Effector memory CD4-positive, alpha-beta T cell (primary cell): Measurements from ENCODE around the gene HMCN2.

Experiments used
- DNase-seq, 3 donors: peaks; one replicate each; pipeline ENCODE4 v3.0.0-alpha.2; 2020
- H3K27ac ChIP-seq: 2 replicates; pipeline ENCODE4 v1.7.0; 2013; ENCODE audit warnings: mild to moderate bottlenecking, low read length, moderate library complexity; ENCODE audit not compliant: insufficient read depth, poor library complexity, severe bottlenecking
- H3K27me3 ChIP-seq: replicated peaks from 2 replicates; pipeline ENCODE4 v1.7.0; 2013; ENCODE audit warnings: mild to moderate bottlenecking, low read length; ENCODE audit not compliant: insufficient read depth, control insufficient read depth, poor library complexity, severe bottlenecking
- H3K36me3 ChIP-seq: 2 replicates; pipeline ENCODE4 v1.7.0; 2013; ENCODE audit warnings: mild to moderate bottlenecking, low read length, moderate library complexity; ENCODE audit not compliant: control insufficient read depth, insufficient read depth
- H3K4me1 ChIP-seq: 2 replicates; pipeline ENCODE4 v1.7.0; 2013; ENCODE audit warnings: low read length, mild to moderate bottlenecking; ENCODE audit not compliant: control insufficient read depth, insufficient read depth, poor library complexity, severe bottlenecking
- H3K4me3 ChIP-seq: 2 replicates; pipeline ENCODE4 v1.7.0; 2013; ENCODE audit warnings: low read length, low read depth, mild to moderate bottlenecking; ENCODE audit not compliant: insufficient read depth, poor library complexity, severe bottlenecking
- H3K9me3 ChIP-seq: 2 replicates; pipeline ENCODE4 v1.7.0; 2013; ENCODE audit warnings: mild to moderate bottlenecking, low read length, moderate library complexity; ENCODE audit not compliant: control insufficient read depth

Gene HMCN2

DNA sequence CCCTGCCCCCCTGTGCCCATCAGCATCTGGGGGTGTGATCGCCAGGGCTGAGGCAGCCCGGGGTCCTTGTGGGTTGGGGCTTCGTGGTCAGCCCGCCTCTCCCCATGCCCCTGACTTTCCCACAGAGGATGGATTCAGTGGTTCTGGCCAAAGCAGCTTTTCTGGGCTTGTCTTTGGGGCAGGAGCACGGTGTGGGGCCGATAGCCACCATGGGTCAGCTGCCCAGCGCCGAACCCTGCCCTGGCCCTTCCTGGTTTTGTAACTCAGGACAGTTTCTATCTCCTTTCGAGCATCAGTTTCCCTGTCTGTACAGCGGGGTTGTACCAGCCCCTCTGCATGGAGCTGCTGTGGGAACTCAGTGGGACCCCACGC lies 77.1 kb downstream of the HMCN2 start:
- no peaks in the 10 kb centered on the region for H3K27me3 ChIP-seq
- no peaks in the 10 kb centered on the region for H3K36me3 ChIP-seq
- no peak for DNase-seq
- no peak overlapping the region for H3K4me3 ChIP-seq
- H3K9me3 ChIP-seq = no peaks in the 10 kb centered on the region
- H3K27ac ChIP-seq = no peak overlapping the region
- no peaks in the 10 kb centered on the region for H3K4me1 ChIP-seq

- H3K27ac ChIP-seq = no peak overlapping the region
- H3K27me3 ChIP-seq = no peaks in the 10 kb centered on the region
- H3K9me3 ChIP-seq = no peaks in the 10 kb centered on the region
- no peaks in the 10 kb centered on the region for H3K36me3 ChIP-seq
- H3K4me1 ChIP-seq = no peaks in the 10 kb centered on the region
- no peak for DNase-seq
- no peak overlapping the region for H3K4me3 ChIP-seq
These were observed 77.9 kb downstream of the HMCN2 start for GRCh38 chr9:130343445-130343918.

GRCh38 chr9:130344366-130344765 lies 78.8 kb downstream of the HMCN2 start:
- Histone ChIP-seq H3K4me1 (no peaks in the 10 kb centered on the region), H3K27me3 (no peaks in the 10 kb centered on the region), H3K36me3 (no peaks in the 10 kb centered on the region), H3K4me3 (no peak overlapping the region), H3K9me3 (no peaks in the 10 kb centered on the region), H3K27ac (no peak overlapping the region)
- DNase-seq = no peak

GRCh38 chr9:130345009-130345896 lies 79.7 kb downstream of the HMCN2 start:
- Histone ChIP-seq H3K36me3 (no peaks in the 10 kb centered on the region), H3K4me1 (no peaks in the 10 kb centered on the region), H3K9me3 (no peaks in the 10 kb centered on the region), H3K4me3 (no peak overlapping the region), H3K27ac (no peak overlapping the region), H3K27me3 (no peaks in the 10 kb centered on the region)
- DNase-seq = no peak

DNA sequence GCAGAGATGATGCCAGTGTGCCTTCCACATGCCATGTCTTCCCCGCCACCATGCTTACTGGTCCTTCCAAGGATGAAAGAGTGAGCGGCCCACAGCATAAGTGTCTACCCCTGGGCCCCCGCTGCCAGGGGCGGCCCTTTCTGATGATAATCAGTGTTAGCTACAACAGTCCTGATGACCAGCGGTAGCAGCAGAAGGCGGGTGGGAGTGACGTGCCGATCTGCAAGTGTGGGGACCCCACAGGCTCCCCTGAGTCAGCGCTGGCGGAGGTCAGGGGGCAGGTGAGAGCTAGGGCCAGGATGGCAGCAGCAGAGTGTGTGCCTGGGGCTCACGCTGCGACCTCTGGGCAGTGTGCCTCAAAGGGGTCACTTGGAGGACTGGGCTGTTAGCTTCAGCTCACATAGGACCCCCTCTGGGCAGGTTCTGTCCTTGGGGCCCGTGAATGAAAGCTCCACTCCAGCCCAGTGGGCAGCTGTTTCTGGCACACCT lies 80.4 kb downstream of the HMCN2 start:
- H3K4me1 ChIP-seq = no peaks in the 10 kb centered on the region
- DNase-seq = no peak
- H3K27me3 ChIP-seq = no peaks in the 10 kb centered on the region
- no peak overlapping the region for H3K27ac ChIP-seq
- no peak overlapping the region for H3K4me3 ChIP-seq
- H3K9me3 ChIP-seq = no peaks in the 10 kb centered on the region
- no peaks in the 10 kb centered on the region for H3K36me3 ChIP-seq

DNA sequence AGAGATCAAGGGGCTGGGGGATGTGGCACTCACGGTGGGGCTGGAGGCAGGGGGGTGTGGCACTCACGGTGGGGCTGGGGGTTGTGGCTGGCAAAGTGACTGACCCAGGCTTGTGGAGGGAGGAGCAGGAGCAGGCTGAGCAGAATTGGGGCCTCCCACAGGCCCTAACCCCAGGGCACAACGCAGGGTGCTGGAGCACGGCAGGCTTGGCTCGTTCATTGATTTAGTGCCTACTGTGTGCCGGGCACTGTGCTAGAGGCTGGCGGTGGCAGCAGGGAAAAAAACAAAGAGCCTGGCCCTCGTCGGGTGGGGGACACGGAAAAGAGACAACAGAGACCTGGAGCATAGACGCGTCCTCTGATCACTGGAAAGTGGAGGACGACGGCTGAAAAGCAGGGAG lies 80.9 kb downstream of the HMCN2 start:
- no peaks in the 10 kb centered on the region for H3K27me3 ChIP-seq
- H3K4me3 ChIP-seq = no peak overlapping the region
- H3K36me3 ChIP-seq = no peaks in the 10 kb centered on the region

GRCh38 chr9:130347036-130347435 lies 81.5 kb downstream of the HMCN2 start:
- H3K4me3 ChIP-seq = no peak overlapping the region
- no peaks in the 10 kb centered on the region for H3K27me3 ChIP-seq
- H3K9me3 ChIP-seq = no peaks in the 10 kb centered on the region
- no peak overlapping the region for H3K27ac ChIP-seq
- DNase-seq = no peak
- H3K36me3 ChIP-seq = no peaks in the 10 kb centered on the region
- H3K4me1 ChIP-seq = no peaks in the 10 kb centered on the region

More for the DNA sequence above, 80.9 kb downstream of the HMCN2 start:
- Histone ChIP-seq H3K9me3 (no peaks in the 10 kb centered on the region), H3K4me1 (no peaks in the 10 kb centered on the region), H3K27ac (no peak overlapping the region)
- DNase-seq = no peak

- DNase-seq = no peak
- H3K36me3 ChIP-seq = no peaks in the 10 kb centered on the region
- H3K4me1 ChIP-seq = no peaks in the 10 kb centered on the region
These were observed 82.4 kb downstream of the HMCN2 start for GRCh38 chr9:130347931-130348330.

DNA sequence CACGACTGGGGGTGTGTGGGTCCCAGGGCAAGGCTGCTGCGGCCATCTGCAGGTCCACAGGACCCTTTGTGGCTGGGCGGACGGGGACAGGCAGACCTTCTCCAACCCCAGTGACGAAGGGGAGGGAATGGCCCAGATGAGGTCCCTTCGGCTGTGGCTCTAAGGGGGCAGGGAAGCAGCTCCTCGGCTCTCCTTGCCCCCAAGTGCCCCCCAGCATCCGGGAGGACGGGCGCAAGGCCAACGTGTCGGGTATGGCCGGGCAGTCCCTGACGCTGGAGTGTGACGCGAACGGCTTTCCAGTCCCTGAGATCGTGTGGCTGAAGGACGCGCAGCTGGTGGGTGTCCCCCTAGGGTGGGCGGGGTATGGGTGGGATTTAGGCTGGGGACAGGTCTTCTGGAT lies 82.8 kb downstream of the HMCN2 start:
- H3K27me3 ChIP-seq = no peaks in the 10 kb centered on the region
- no peak overlapping the region for H3K27ac ChIP-seq
- no peak for DNase-seq
- no peaks in the 10 kb centered on the region for H3K4me1 ChIP-seq
- no peaks in the 10 kb centered on the region for H3K9me3 ChIP-seq
- H3K36me3 ChIP-seq = no peaks in the 10 kb centered on the region
- no peak overlapping the region for H3K4me3 ChIP-seq

More at GRCh38 chr9:130347931-130348330, 82.4 kb downstream of the HMCN2 start:
- Histone ChIP-seq H3K4me3 (no peak overlapping the region), H3K9me3 (no peaks in the 10 kb centered on the region), H3K27me3 (no peaks in the 10 kb centered on the region), H3K27ac (no peak overlapping the region)

GRCh38 chr9:130348881-130349280 lies 83.3 kb downstream of the HMCN2 start:
- no peak overlapping the region for H3K27ac ChIP-seq
- no peaks in the 10 kb centered on the region for H3K27me3 ChIP-seq
- H3K9me3 ChIP-seq = no peaks in the 10 kb centered on the region
- no peaks in the 10 kb centered on the region for H3K36me3 ChIP-seq
- no peak overlapping the region for H3K4me3 ChIP-seq
- DNase-seq = no peak
- no peaks in the 10 kb centered on the region for H3K4me1 ChIP-seq
